ENCODE data around the gene SYNDIG1. TPM values are rescaled to one million over a fixed set of nuclear protein-coding genes. Genes with fewer than 3 reads are reported as not detected.

SYNDIG1 gene
- total RNA-seq, 2 experiments from 2014 or later, result not detected

DNA sequence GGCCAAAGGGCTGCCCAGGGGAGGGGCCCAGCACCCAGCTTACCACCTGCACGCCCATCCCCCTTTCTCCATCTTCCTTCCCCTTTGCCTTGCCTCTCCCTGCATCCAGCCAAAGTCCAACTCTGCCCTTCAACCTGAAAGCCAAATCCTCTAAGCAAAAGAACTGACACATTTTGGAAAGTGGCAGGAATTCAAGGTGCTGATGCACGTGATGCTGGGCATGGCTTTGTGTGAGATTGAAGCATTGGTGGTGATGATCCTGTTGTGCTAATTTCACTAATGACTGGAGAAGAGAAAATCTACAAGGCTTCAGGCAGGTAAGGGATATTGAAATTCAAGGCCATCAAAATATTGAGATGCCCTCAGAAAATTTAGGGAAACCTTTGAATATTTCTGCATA lies 23.3 kb downstream of the SYNDIG1 start:
- CTCF ChIA-PET, result no interaction called here

DNA sequence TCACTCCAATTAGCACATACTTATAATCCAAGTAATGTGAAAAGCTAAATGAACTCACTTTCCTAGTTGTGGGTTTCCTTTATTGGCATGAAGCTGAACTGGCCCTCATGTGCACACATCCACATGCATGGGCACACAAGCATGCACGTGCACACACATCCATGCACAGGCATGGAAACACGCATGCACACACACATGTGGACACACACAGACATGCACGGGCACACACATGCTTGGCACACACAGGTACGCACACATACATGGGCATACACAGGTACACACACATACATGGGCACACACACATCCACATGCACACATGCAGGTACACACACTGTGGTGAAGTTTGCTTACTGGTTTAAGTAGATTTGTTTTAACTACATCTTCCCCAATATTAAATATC lies 23.8 kb downstream of the SYNDIG1 start:
- H3K4me3 Mint-ChIP-seq, result no peak overlapping the region
- intact Hi-C loops (cut with micrococcal nuclease), result no loop called here
- no peak for DNase-seq
- ChIA-PET CTCF (no interaction called here), POLR2A (no interaction called here)
- no peaks in the 10 kb centered on the region for H3K27me3 Mint-ChIP-seq
- H3K27ac Mint-ChIP-seq, result no peak overlapping the region
- H3K4me1 Mint-ChIP-seq (ENCODE audit: low read depth), result no peaks in the 10 kb centered on the region
- no peaks in the 10 kb centered on the region for H3K36me3 Mint-ChIP-seq
- H3K9me3 Mint-ChIP-seq, result no peaks in the 10 kb centered on the region

More for the DNA sequence above, 23.3 kb downstream of the SYNDIG1 start:
- Mint-ChIP-seq H3K4me1 (ENCODE audit: low read depth) (no peaks in the 10 kb centered on the region), H3K9me3 (no peaks in the 10 kb centered on the region), H3K27ac (no peak overlapping the region), H3K36me3 (no peaks in the 10 kb centered on the region), H3K4me3 (no peak overlapping the region), H3K27me3 (no peaks in the 10 kb centered on the region)
- DNase-seq, result no peak
- POLR2A ChIA-PET, result no interaction called here
- intact Hi-C loops (cut with micrococcal nuclease), result no loop called here

DNA sequence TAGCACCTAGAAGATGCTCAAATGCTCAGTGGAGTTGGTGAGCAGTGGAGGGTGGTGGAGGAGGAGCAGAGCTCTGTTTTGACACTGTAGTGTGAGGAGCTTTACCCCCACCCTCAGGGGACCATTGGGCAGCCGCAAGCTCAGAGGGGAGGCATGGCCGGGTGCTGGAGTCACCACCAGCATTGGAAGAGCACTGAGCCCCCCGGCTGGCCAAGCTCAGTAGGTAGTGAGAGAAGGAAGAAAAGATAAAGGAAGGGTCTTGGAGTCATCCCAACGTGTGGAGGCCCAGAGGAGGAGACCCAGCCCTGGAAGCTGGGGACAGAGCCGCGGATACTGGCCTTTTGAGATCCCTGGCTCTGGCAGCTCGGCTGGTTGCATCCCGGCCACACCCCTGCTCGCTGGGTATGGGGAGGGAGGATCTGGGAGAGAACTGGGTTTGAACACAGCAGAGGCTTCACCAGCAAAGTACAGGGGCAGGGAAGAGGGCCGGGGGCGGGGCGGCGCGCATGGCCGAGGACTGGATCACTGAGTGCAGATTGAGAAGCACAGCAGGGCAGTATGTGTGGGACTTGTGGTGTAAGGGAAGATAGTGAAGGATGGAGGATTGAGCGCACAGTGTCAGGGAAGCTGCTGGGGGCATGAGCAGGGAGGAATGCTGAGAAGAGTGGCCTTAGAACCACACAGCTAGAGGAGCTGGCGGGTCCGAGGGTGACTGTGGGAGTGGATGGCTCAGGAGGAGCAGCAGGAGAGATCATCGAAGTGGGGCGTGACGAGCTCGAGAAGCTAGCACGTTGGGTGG lies 24.4 kb downstream of the SYNDIG1 start:
- H3K36me3 Mint-ChIP-seq, result no peaks in the 10 kb centered on the region
- H3K4me1 Mint-ChIP-seq (ENCODE audit: low read depth), result no peaks in the 10 kb centered on the region
- H3K27ac Mint-ChIP-seq, result no peak overlapping the region

DNA sequence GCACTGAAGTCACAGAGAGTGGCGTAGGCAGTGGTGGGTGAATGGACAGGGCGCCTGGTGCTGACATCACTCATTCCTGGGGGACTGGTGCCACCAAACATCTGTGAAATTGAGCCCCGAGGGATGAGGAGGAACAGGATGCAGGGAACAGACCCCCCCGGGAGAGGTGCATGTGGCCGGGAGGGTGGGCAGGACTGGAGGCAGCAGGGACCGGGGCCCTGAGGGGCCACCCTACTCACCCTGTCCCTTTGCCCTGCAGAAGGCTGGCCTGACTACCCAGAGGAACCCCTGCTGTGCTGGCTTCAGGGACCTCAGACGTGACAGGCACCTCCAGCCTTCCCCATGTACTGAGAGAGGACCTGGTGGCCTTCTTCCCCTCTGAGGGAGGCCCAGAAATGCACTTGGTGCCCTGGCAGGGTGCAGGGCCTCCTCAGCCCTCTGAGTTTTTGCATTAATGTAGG lies 25.1 kb downstream of the SYNDIG1 start:
- ChIA-PET CTCF (no interaction called here), POLR2A (no interaction called here)
- Mint-ChIP-seq H3K27ac (no peak overlapping the region), H3K36me3 (no peaks in the 10 kb centered on the region), H3K9me3 (no peaks in the 10 kb centered on the region), H3K27me3 (no peaks in the 10 kb centered on the region), H3K4me3 (no peak overlapping the region), H3K4me1 (ENCODE audit: low read depth) (no peaks in the 10 kb centered on the region)
- intact Hi-C loops (cut with micrococcal nuclease), result no loop called here
- DNase-seq, result no peak

More for the DNA sequence above, 24.4 kb downstream of the SYNDIG1 start:
- ChIA-PET CTCF (no interaction called here), POLR2A (no interaction called here)
- no peak for DNase-seq
- Mint-ChIP-seq H3K27me3 (no peaks in the 10 kb centered on the region), H3K4me3 (no peak overlapping the region), H3K9me3 (no peaks in the 10 kb centered on the region)
- intact Hi-C loops (cut with micrococcal nuclease), result no loop called here

DNA sequence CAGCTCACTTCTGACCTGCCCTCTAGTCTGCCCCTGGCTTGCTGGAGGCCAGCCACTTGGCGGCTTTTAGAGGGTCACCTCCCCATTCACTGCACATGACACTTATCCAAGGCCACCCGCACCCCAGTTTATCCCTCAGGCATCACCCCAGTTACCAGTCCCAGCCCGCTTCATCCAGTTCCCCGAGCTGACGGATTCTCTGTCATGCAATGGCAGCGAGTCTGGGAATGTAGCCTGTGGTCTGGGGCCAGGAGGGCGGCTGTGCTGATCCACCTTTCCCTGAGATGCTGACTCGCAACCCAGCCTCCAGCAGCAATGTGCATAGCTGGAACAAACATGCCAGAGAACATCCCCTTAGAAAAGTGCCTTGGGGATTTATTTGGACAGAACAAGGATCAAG lies 25.8 kb downstream of the SYNDIG1 start:
- no peaks in the 10 kb centered on the region for H3K9me3 Mint-ChIP-seq
- H3K27me3 Mint-ChIP-seq, result no peaks in the 10 kb centered on the region
- H3K36me3 Mint-ChIP-seq, result no peaks in the 10 kb centered on the region
- ChIA-PET CTCF (no interaction called here), POLR2A (no interaction called here)
- no peak overlapping the region for H3K27ac Mint-ChIP-seq
- DNase-seq, result no peak
- intact Hi-C loops (cut with micrococcal nuclease), result no loop called here
- H3K4me1 Mint-ChIP-seq (ENCODE audit: low read depth), result no peaks in the 10 kb centered on the region
- no peak overlapping the region for H3K4me3 Mint-ChIP-seq

DNA sequence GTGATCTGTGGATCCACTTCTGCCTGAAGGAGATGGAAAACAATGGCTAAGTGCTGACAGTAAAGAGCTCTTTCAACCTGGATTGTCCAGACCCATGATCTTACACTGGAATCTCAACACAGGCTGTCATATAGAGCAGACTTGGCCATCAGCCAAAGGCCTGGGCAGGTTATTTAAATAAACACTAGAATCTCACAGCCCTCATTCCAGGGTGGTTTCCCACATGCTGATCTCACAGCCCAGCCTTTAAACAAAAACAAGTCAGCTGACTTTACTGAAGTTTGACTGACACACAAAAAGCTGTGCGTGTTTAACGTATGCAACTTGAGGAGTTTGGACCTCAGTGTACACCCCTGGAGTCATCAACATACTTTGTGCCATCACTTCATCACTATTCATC lies 28.4 kb downstream of the SYNDIG1 start:
- H3K4me1 Mint-ChIP-seq (ENCODE audit: low read depth), result no peaks in the 10 kb centered on the region

DNA sequence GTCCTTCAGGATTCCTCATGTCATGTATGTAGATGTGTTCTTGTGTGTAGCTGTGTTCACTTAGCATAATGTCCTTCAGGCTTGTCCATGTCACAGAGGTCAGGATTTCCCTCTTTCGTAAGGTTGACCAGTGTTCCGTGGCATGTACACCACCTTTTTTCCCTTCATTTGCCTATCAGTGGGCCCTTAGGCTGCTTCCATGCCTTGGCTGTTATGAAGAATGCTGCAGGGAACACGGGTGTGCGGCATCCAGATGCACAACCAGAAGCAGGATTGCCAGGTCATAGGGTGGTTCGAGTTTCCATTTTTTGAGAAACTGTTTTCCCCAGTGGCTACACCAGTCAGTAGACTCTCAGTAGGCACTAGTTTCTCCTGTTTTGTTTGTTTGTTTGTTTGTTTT lies 29.2 kb downstream of the SYNDIG1 start:
- DNase-seq, result no peak
- Mint-ChIP-seq H3K9me3 (no peaks in the 10 kb centered on the region), H3K4me1 (ENCODE audit: low read depth) (no peaks in the 10 kb centered on the region), H3K4me3 (no peak overlapping the region), H3K27me3 (no peaks in the 10 kb centered on the region), H3K36me3 (no peaks in the 10 kb centered on the region), H3K27ac (no peak overlapping the region)
- intact Hi-C loops (cut with micrococcal nuclease), result no loop called here
- ChIA-PET POLR2A (no interaction called here), CTCF (no interaction called here)

More for the DNA sequence above, 28.4 kb downstream of the SYNDIG1 start:
- POLR2A ChIA-PET, result no interaction called here
- Mint-ChIP-seq H3K36me3 (no peaks in the 10 kb centered on the region), H3K27me3 (no peaks in the 10 kb centered on the region), H3K4me3 (no peak overlapping the region), H3K27ac (no peak overlapping the region), H3K9me3 (no peaks in the 10 kb centered on the region)
- CTCF ChIA-PET, result no interaction called here
- no peak for DNase-seq
- intact Hi-C loops (cut with micrococcal nuclease), result no loop called here

DNA sequence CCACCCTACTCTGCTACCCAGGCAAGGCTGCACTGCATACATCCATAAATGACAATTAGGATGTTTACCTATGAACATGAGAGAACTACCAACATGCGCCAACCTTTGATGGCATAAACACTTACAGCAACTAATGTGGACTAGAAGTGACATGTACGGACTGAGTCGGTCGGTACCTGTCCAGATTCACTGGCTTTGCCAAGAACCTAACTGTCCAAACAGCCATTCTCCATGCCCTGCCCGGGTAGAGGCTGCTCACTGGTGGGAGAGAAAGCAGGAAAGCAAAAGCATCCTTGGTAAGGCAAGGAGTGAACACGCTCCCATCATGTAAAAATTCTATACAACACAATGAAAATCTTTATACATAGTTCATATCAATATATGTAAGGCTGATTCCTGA lies 30.0 kb downstream of the SYNDIG1 start:
- no peaks in the 10 kb centered on the region for H3K36me3 Mint-ChIP-seq
- no peaks in the 10 kb centered on the region for H3K4me1 Mint-ChIP-seq (ENCODE audit: low read depth)
- intact Hi-C loops (cut with micrococcal nuclease), result no loop called here
- ChIA-PET CTCF (no interaction called here), POLR2A (no interaction called here)
- DNase-seq, result no peak
- no peak overlapping the region for H3K27ac Mint-ChIP-seq
- H3K9me3 Mint-ChIP-seq, result no peaks in the 10 kb centered on the region
- no peak overlapping the region for H3K4me3 Mint-ChIP-seq
- H3K27me3 Mint-ChIP-seq, result no peaks in the 10 kb centered on the region

DNA sequence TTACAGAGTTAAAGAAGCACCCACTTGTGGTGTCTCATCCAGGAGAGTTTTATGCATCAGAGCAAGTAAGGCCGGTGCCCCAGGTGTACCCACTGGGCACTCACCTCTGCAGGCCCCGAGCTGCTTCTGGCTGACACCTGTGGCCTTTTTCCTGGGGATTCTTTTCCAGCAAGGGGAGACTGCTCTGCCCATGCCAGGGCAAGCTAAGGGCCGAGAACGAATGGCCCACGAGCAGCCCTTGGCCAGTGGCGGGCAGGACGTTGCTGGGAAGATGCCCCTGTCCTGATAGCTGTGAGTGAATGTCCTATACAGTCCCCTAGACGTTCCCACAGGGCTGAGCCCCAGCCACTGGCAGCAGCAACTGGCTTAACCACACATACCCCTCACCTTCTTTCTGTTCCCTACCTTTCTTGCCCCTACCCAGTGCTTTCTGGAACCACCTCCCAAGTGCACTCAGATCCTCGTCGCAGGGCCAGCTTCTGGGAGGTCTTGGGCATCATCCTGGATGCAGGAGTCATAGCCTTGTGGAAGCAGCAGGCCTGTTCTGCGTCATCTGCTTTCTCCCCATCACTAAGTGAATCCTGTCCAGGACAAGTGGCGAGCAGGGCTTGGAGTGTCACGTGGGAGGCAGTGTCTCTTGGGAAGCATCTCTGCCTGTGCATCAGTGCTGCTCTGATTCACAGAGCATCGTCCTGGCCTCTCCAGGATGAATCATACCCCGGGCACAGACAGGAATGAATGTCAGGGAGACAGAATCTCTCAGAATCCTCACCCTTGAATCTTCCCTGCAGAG lies 32.5 kb downstream of the SYNDIG1 start:
- no peak overlapping the region for H3K27ac Mint-ChIP-seq
- H3K4me3 Mint-ChIP-seq, result no peak overlapping the region
- ChIA-PET POLR2A (no interaction called here), CTCF (no interaction called here)
- no peak for DNase-seq
- no peaks in the 10 kb centered on the region for H3K27me3 Mint-ChIP-seq
- no peaks in the 10 kb centered on the region for H3K9me3 Mint-ChIP-seq
- intact Hi-C loops (cut with micrococcal nuclease), result no loop called here
- H3K4me1 Mint-ChIP-seq (ENCODE audit: low read depth), result no peaks in the 10 kb centered on the region
- no peaks in the 10 kb centered on the region for H3K36me3 Mint-ChIP-seq

DNA sequence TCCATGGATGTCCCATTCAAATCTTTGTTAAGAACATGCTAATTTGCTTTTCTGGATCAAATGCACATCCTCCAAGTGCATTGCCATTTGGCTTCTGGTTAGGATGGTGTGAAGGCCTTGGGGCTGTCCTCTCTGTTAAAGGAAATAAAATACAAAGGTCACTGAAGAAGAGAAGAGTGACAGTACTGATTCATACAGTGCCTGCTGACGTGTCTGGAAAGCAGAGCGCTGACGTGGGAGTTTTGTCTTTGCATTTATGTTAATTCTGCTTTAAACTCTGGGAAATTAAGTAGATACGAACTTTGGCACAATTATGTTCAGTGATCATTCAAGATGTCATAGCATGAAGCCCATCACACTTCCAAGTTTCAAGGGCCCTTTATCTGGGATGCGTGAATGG lies 33.2 kb downstream of the SYNDIG1 start:
- H3K27me3 Mint-ChIP-seq, result no peaks in the 10 kb centered on the region
- no peaks in the 10 kb centered on the region for H3K36me3 Mint-ChIP-seq
- intact Hi-C loops (cut with micrococcal nuclease), result no loop called here
- H3K27ac Mint-ChIP-seq, result no peak overlapping the region
- no peaks in the 10 kb centered on the region for H3K9me3 Mint-ChIP-seq
- no peaks in the 10 kb centered on the region for H3K4me1 Mint-ChIP-seq (ENCODE audit: low read depth)
- ChIA-PET POLR2A (no interaction called here), CTCF (no interaction called here)
- no peak for DNase-seq
- H3K4me3 Mint-ChIP-seq, result no peak overlapping the region

DNA sequence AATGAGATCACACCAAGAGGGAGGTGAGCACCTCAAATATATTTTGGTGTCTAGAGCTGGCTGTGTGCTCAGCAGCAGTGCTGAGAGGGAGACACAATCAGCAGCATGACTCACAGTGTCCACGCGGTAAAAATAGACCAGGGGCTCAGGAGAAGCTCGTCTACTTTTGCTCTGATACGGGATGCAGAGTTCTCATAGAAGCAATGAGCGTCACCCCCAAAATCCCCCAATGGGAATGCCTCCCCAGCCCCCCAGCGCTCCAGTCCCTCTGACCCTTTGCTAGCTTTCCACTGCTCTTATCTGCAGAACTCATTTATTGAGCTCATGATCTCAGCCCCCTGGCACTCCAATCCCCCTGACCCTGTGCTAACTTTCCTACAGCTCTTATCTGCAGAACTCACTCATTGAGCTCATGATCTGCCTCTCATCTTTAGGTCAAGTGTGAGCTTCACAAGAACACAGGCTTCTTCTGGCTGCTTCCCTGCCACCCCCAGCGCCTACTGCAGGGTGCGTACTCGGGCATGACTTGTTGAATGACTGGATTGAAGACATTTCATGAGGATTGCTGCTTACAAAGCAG lies 34.0 kb downstream of the SYNDIG1 start:
- H3K4me1 Mint-ChIP-seq (ENCODE audit: low read depth), result no peaks in the 10 kb centered on the region
- no peak overlapping the region for H3K27ac Mint-ChIP-seq
- intact Hi-C loops (cut with micrococcal nuclease), result no loop called here
- no peaks in the 10 kb centered on the region for H3K27me3 Mint-ChIP-seq
- ChIA-PET CTCF (interaction anchor here (1.1 kb wide), 1 partner anchor 10 kb away, joined by 5 read pairs; no protein-coding TSS in a partner anchor), POLR2A (no interaction called here)
- no peaks in the 10 kb centered on the region for H3K9me3 Mint-ChIP-seq
- H3K36me3 Mint-ChIP-seq, result no peaks in the 10 kb centered on the region
- no peak for DNase-seq
- no peak overlapping the region for H3K4me3 Mint-ChIP-seq

DNA sequence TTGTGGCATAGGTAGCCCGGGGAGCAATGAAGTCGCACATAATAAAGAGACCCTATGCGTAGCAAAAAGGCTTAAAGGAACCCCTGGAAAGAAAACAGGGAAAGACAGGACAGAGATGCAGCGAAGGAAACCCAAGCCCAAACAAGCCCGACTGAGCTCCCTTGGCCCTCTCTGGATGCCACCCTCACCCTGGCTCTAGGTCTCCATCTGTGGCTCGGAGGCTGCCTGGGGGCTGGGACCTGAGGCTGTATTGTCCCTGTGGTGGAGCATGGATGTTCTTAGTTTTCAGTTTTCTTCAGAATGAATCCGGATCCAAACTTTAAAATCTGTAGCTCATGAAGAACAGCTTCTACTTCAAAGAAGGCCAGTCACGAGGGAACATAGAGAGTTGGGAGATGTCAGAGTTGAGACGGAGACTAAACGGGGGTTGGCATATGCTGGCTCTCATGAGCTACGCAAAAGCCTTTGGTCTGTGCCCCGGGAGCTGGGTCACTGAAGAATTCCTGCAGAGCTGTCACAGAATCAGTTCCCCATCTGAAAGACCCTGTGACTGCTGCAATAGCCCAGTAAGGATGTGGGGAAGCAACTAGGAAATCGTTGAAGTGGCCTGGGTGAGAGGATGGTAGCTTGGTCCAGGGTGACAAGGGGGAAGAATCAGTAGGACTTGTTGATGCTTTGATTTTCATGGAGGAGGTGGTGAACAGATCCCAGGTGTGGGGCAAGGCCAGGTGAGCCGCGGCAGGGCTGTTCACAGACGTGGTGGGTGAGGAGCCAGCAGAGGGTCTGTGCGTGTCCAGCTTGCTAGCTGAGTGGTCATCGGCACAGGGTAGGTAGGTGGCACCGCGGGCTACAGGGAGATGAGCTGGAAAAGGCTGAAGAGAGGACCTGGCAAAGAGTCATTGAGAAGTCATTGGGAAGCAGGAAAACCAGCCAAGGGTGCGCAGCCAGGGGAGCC lies 35.2 kb downstream of the SYNDIG1 start:
- H3K4me3 Mint-ChIP-seq, result no peak overlapping the region
- H3K4me1 Mint-ChIP-seq (ENCODE audit: low read depth), result no peaks in the 10 kb centered on the region
- H3K36me3 Mint-ChIP-seq, result no peaks in the 10 kb centered on the region
- intact Hi-C loops (cut with micrococcal nuclease), result no loop called here
- H3K27me3 Mint-ChIP-seq, result peaks cover 1% of the 10 kb centered on the region
- no peak for DNase-seq
- H3K27ac Mint-ChIP-seq, result no peak overlapping the region
- ChIA-PET POLR2A (no interaction called here), CTCF (interaction anchor here (0.7 to 1.1 kb wide), 2 partner anchors 9 to 221 kb away, joined by 3 to 5 read pairs; no protein-coding TSS in a partner anchor)
- no peaks in the 10 kb centered on the region for H3K9me3 Mint-ChIP-seq

Data from activated CD4-positive, alpha-beta memory T cell treated with anti-CD3 and anti-CD28 coated beads for 36 hours (primary cell).